ENCODE results near the gene HGF.

DNA sequence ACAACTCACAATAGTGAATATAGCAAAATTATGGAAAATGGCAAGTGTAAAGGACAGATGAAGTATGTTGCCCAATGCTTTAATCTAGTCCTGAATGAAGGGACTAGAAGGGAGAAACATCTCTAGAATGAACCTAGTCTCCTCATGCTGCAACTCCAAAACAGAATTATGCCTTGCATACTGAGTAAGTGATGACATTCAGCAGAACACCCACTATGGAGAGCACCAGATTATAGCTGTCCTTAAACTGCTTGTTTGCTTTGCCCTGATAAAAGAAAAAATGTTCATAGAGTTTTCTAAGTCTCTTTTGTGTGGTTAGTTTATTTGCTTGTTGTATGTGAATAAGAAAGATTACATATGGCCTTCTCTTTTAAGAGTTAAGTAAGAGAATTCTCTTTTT is 7.8 kb upstream of the HGF start:
- TF ChIP-seq, protein P1, sequence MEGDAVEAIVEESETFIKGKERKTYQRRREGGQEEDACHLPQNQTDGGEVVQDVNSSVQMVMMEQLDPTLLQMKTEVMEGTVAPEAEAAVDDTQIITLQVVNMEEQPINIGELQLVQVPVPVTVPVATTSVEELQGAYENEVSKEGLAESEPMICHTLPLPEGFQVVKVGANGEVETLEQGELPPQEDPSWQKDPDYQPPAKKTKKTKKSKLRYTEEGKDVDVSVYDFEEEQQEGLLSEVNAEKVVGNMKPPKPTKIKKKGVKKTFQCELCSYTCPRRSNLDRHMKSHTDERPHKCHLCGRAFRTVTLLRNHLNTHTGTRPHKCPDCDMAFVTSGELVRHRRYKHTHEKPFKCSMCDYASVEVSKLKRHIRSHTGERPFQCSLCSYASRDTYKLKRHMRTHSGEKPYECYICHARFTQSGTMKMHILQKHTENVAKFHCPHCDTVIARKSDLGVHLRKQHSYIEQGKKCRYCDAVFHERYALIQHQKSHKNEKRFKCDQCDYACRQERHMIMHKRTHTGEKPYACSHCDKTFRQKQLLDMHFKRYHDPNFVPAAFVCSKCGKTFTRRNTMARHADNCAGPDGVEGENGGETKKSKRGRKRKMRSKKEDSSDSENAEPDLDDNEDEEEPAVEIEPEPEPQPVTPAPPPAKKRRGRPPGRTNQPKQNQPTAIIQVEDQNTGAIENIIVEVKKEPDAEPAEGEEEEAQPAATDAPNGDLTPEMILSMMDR (IDR thresholded peaks at IDR 0.05) = no peak
- TF ChIP-seq POLR2A (IDR thresholded peaks at IDR 0.05) = no peak
